ENCODE data around the gene COPS7B. TPM values are rescaled to one million over a fixed set of nuclear protein-coding genes. Genes with fewer than 3 reads are reported as not detected.

The COPS7B gene
- total RNA-seq, 1 donor, result 23.7 TPM

- DNase-seq (ENCODE audit: low read depth), result peak; percentile 38
- peak overlapping the region; percentile 85 for H3K4me3 ChIP-seq (ENCODE audit: low read depth, low read length)
- TF ChIP-seq CTCF (IDR thresholded peaks at IDR 0.05; ENCODE audit: insufficient read depth, low read depth, low read length), result no peak
Measured at GRCh38 chr2:231780123-231780908, 5.9 kb upstream of the COPS7B start.

GRCh38 chr2:231780909-231781797, 5.1 kb upstream of the COPS7B start, which contains the start of gene PDE6D:
TSS of gene PDE6D (minus strand) at chr2:231781282. CDS start at chr2:231781114, 168 bp downstream.
- peak within 1 kb of the TSS; percentile 85 for H3K4me3 ChIP-seq (ENCODE audit: low read depth, low read length)
- peak; percentile 98 for DNase-seq (ENCODE audit: low read depth)
- no peak for TF ChIP-seq CTCF (IDR thresholded peaks at IDR 0.05; ENCODE audit: insufficient read depth, low read depth, low read length)

GRCh38 chr2:231781798-231782726, 4.2 kb upstream of the COPS7B start:
- no peak for TF ChIP-seq CTCF (IDR thresholded peaks at IDR 0.05; ENCODE audit: insufficient read depth, low read depth, low read length)
- H3K4me3 ChIP-seq (ENCODE audit: low read depth, low read length), result peak overlapping the region; percentile 85
- peak; percentile 68 for DNase-seq (ENCODE audit: low read depth)

- H3K4me3 ChIP-seq (ENCODE audit: low read depth, low read length), result peak overlapping the region; percentile 88
- TF ChIP-seq CTCF (IDR thresholded peaks at IDR 0.05; ENCODE audit: insufficient read depth, low read depth, low read length), result no peak
- DNase-seq (ENCODE audit: low read depth), result no peak
Measured at GRCh38 chr2:231785413-231785812, 832 bp upstream of the COPS7B start.

- no peak for TF ChIP-seq CTCF (IDR thresholded peaks at IDR 0.05; ENCODE audit: insufficient read depth, low read depth, low read length)
- no peak for DNase-seq (ENCODE audit: low read depth)
- H3K4me3 ChIP-seq (ENCODE audit: low read depth, low read length), result peak overlapping the region; percentile 88
Measured at GRCh38 chr2:231785822-231786176, 446 bp upstream of the COPS7B start.

- H3K4me3 ChIP-seq (ENCODE audit: low read depth, low read length), result peak overlapping the region; percentile 88
- no peak for TF ChIP-seq CTCF (IDR thresholded peaks at IDR 0.05; ENCODE audit: insufficient read depth, low read depth, low read length)
- DNase-seq (ENCODE audit: low read depth), result no peak
Measured at GRCh38 chr2:231786917-231787292, 660 bp downstream of the COPS7B start.
